HG03280 (cell line): ENCODE data around the gene TEX48.
A peak's percentile ranks its signal among the peaks of the same experiment; 100 is the strongest.

Source experiments
- ATAC-seq: cut with Tn5 transposase; IDR thresholded peaks from one replicate; pipeline ENCODE4 v1.9.1; 2021; ENCODE audit warnings: mild to moderate bottlenecking, moderate library complexity; ENCODE audit not compliant: unreplicated experiment

Gene TEX48

DNA sequence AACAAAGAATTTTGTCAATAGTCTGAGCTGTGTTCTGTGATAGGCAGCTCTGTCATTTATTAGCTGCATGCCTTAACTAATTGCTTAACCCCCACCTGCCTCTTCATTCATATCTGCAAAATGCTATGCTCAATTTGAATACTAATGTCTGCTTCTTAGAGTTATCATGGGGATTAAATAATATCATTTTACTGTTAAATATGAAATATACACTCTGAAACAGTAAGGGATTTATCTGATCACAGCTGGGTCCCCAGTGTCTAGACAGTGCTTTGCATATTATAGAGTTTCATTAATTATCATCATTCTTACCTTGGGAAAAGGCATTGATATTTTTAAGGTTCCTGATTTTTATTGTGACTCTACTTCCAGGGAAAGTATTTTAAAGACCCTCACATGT, 12.0 kb downstream of the TEX48 start:
- ATAC-seq: no peak

DNA sequence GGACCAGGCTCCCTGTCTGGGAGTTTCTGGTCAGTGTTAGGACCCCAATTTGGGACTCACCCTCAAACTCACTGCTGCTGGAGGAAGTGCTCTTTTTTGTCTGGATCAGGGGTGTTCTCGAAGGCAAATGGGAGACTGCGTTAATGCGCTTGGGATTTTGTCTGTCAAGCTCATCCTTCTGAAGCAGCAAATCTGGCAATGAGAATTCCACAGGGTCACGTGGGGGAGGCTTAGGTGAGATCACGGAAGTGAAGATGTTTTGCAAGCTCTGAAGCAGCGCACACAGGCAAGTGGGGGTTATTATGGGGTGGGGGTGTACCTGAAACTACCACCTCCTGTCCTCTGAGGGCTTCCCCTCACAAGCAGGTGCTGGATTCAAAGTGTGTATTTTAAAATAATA, 13.8 kb downstream of the TEX48 start:
- ATAC-seq: no peak

DNA sequence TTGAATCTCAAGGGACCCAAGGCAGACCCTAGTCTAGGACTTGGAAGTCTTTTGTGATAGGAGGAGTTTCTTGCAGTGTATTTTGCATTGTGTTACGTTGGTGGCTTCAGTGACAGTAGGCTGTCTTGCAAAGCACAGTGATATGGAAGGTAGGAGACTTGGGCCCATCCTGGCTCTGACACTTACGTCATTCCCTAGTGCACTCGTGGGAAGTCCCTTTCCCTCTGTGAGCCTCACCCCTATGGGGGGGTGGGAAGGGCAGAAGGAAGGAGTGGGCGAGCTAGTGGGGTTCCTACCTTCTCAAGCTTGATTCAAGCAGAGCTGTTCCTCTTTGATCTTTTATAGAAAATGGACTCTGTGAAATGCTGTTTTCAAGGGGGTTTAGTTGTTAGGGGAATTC, 15.1 kb downstream of the TEX48 start:
- ATAC-seq: no peak

DNA sequence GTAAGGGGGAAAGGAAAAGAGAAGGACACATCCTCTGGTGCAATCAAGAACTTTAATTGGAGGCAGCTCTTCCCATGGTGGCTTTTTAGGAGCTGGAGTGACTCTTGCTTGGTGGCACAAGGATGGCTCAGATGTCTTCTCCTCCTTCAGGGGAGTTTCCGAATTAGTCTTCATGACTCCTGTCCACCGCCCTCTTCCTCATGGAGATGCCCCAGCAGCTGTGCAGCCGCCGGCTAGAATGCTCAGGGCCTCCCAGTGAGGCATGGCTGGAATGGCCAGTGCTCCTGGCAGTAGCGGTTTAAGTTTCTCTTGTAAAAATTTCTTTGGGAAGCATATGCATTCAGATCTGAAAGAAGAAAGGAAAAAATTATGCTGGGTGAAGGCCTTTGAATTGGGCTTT, 15.6 kb downstream of the TEX48 start:
- ATAC-seq: no peak

DNA sequence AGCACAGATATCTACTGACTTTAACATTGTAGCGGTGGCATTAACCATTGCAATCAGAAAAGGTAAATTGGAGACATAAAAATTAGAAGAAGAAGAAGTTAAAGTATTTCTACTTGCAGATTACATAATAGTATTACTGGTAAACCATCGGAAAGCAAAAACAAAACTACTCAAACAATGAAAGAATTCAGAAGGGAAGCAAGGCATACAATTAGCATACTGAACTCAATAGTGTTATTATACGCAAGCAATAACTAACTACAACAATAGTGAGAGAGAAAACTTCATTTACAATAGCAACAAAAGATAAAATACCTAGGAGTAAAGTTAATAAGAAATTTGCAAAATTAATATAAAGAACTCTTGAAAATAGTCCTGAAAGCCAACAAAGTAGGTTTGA, 17.8 kb downstream of the TEX48 start:
- ATAC-seq: no peak

DNA sequence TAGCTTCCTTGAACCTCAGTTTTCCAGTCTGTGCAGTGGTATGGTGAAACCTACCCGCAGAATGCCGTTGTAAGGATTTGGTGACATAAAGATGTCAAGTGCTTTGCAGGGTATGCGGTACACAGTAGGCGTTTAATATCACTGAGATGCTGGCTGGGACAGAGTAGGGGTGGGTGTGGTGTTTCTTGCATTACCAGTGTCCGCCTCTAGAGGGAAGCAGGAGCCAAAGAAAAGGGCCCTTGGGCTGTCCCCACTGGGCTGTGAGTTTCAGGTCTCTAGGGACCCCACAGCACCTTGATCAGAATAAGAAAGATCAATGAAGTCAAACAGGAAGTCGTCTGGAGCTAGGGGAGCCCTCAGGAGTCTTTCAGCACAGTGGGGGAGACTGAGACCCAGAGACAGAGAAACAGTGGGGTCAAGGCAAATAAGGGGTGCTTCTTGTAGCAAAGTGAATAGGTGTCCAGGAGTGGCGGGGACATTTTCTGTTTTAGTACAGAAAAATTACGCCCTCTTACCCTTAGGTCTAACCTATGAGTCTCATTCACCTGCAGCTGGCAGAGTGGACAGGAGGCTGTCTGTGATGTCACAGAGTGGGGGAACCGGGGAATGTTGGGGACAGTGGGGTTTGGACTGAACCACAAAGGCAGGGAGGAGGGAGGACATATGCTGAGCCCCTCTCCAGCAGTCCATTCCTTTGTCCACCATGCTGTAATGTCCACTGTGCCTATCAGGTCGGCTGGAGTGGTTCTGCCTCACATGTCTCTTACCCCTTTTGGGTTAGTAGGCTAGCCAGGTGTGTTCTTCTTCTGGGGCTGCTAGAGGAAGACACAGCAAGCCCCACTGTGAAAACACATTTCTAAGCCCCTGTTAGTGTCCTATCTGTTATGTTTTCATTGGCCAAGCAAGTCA, 19.7 kb downstream of the TEX48 start:
- ATAC-seq: peak; percentile 80

DNA sequence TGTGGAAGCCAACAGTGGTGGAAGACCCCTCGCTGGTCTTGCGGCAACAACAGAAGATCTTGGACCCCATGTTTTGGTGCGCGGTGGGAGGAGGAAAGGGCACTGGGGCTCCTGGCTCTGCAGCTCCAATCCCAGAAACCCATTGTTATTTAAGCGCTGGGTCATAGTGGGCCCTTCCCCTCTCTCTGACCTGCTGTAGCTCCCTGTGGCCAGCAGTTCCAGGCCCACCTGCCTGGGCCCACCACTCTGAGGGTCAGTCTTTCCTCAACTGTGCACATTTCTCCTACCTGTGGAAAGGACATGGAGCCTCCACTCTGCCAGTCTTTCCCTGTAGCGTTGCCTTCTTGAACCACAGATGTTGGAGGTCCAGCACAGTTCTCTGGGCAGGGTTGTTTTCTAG, 24.3 kb downstream of the TEX48 start, which contains the start of gene TEX53:
Gene TEX53 (minus strand): TSS at position 101 of the 400 bp plus-strand sequence. CDS start 31 bp downstream, at position 70.
- no peak for ATAC-seq

DNA sequence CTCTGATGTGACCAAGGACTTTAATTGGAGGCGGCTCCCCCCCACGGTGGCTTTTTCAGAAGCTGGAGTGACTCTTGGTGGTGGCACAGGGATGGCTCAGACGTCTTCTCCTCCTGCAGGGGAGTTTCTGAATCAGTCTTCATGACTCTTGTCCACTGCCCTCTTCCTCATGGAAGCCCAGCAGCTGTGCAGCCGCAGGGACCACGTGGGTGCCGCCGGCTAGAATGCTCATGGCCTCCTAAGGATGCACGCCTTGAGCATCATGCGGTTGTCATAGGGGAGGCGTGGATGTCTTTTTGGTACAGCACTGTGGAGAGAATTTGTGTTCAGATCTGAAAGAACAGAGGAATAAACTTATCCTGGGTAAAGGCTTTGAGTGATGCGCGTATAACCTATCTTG, 25.7 kb downstream of the TEX48 start:
- no peak for ATAC-seq

DNA sequence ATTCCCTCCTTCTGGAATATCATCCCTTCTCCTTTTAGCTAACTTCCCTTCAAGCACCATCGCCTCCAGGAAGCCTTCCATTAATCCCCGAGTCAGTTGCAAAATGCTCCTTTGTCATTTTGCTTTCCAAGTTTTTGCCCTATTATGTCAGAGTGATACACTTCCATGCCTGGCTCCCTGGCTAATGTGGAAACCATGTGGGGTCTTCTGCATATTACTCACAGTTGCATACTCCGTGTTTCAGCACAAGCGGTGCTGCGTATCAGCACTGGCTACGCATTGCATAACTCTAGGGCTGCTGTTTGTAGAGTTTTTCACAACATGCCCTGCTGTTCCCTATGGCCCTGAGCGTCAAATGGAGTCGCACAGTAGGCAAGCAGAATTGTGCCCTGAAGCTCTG, 26.3 kb downstream of the TEX48 start:
- no peak for ATAC-seq

DNA sequence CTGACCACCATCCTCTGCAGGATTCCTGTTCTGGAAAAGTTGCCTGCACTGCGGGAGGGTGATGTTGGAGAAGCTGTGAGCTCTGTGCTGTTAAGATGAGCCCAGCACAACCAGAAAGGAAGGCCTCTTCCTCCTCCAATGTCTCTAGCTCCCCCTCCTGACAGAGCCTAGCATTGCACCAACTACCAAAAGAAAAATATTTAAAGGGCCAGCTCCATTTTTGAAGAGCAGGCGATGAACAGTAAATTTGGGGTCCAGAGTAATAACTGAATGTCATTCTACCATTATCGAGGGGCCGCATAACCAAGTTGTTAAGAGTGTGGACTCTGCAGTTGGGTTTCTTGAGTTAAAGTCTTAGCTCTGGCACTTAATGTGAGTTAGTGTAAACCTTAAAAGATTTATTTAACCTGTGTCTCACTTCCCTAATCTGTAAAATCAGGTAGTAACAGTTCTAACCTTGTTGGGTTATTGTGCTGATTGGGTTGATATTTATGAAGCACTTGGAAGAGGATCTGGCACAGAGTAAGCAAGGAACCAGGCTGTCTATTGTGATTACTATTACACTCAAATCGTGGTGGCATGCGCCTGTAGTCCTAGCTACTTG, 28.3 kb downstream of the TEX48 start:
- ATAC-seq: peak; percentile 81

DNA sequence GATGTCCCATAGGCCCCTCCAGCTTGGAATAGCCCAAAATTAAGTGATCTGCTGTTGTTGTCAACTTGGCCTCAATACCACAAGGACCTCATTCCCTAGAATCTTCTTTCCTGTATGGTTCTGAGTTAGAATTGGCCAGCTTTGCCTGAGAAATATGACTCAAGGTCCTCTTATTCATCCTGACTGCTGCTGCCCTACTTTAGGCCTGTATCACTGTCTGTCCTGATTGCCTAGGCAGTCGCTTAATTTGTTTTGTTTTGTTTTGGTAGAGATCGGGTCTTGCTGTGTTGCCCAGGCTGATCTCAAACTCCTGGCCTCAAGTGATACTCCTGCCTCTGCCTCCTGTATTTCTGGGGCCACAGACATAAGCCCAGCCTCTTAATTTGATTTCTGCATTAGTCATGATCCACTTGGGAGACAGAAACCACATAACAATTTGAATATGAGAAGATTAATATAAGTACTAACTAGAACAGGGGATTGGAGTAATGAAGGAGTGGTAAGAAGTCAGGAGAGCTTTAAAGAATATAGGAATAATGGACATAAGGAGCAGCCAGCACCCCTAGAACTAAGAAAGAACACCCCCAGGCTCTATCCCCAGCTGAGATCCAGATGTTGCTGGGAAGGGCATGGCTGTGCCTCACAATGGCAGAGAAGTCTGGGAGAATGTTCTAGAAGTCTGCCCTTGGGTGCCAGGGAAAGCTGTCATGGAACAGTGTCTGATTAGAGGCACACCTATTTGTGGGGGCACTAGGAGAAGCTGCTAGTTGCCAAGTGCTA, 29.0 kb downstream of the TEX48 start:
- no peak for ATAC-seq

DNA sequence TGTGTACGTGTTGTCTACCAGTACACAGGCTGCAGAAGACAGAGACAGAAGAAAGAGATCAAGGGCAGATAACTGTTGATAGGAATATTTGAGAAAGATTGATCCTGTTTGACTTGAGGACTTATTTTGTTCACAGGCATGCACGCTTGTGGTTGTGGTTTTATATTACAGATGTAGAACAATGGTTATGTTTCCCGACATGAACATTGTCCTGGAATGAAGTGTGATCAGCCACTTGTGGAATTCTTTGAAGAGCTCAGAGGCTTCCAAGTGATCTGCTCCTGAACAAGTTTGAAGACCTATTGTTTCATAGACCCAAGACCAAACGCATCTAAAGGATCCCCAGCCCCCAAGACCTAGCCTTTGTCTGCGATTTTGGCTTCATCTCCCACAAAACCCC, 38.1 kb downstream of the TEX48 start:
- no peak for ATAC-seq

DNA sequence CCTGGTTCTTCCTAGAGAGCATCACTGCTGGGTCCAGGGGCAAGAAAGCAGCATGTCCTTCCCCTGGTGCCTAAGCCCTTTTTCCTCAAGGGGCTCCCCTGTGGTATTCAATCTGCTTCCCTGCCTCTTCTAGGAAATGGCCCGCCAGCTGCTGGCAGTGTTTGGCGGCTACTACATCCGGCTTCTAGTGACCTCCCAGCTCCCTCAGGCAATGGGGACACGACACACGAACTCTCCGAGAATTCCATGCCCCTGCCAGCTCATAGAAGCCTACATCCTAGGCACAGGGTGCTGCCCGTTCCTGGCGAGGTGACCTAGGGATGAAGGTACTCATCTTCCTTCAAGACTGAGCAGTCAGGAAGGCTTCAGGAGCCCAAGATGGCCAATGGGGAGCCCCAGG, 39.0 kb downstream of the TEX48 start:
- ATAC-seq: no peak

DNA sequence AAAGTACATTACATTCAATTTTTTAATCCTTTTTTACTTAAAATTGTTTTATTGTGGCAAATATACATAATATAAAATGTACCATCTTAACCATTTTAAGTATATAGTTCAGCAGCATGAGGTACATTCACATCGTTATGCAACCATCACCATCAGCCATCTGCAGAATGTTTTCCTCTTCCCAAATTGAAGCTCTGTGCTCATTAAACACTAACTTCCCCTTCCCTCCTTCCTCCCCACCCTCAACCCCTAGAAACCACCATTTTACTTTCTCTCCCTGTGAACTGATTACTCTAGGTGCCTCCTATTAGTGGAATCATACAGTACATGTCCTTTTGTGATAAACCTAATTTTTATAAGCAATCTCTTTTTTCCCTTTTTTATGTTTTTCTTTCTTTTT, 40.0 kb downstream of the TEX48 start:
- no peak for ATAC-seq

DNA sequence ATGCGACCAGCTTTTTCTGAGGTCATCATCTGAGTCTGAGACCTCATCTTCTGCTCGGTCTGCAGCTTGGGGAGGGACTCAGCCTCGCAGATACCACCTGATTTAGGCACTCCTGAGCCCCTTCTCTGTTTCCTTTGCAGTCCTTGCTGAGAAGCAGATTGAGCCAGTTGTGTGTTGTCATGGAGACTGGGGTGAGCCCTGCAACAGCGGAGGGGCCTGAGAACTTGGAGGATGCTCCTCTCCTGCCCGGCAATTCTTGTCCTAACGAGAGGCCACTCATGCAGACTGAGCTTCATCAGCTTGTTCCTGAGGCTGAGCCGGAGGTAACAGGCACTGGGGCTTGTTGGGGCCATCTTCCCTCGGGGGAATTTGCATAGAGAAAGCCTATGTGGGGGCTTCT, 43.6 kb downstream of the TEX48 start:
- no peak for ATAC-seq

DNA sequence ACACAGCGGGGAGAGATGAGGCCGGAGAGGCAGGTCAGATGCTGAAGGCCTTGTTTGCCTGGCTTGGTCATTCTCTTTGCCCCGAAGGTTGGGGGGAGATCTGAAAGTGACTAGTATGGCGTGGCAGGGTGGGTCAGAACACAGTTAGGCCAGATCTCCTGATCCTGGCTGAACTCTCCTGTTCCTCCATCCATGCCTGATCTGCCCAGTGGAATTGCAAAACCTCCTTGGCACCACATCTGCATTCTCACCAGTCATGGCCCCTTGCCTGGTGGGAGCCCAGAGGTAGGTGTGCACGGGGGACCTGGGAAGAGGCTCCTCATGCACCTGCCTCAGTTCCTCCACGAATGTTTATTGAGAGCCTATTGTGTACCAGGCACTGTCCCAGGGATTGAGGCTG, 47.6 kb downstream of the TEX48 start:
- no peak for ATAC-seq

DNA sequence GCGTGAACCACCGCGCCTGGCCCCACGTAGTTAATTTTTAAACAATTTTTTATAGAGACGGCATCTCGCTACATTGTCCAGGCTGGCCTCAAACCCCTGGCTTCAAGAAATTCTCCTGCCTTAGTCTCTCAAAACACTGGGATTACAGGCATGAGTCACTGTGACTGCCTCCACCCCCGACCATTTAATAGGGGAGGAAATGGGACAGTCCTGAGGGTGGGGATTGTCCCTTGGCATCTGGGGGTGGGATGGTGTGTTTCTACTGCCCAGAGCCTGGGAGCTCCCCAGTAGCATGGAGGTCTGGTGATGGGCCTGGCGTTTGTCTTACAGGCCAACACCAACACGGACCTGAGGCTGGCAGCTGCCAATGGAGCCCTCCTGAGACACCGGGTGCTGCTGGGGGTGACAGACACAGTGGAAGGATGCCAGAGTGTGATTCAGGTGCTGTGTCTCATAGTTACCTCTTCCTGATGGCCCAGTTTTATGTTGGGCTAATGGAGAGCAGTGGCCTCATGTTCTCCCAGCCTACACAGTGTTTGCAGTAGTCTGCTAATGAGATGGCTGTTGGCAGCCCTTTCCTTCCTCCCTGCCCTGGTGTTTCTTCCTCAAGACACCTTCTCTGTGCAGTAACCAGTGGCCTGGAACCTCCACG, 48.4 kb downstream of the TEX48 start:
- ATAC-seq: no peak

DNA sequence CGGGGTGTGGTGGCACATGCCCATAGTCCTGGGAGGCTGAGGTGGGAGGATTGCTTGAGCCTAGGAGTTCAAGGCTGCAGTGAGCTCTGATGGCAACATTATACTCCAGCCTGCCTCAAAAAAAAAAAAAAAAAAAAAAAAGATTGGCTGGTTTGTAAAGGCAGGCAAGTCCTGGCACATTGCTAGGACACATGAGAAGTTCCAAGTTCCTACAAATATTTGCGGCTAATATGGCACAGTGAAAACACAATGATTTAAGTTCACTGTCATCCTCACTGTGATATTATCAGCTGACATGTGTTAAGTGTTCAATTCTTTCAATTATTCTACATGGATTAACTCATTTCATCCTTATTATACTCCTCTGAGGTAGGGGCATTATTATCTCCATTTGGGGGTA, 50.8 kb downstream of the TEX48 start:
- ATAC-seq: no peak

DNA sequence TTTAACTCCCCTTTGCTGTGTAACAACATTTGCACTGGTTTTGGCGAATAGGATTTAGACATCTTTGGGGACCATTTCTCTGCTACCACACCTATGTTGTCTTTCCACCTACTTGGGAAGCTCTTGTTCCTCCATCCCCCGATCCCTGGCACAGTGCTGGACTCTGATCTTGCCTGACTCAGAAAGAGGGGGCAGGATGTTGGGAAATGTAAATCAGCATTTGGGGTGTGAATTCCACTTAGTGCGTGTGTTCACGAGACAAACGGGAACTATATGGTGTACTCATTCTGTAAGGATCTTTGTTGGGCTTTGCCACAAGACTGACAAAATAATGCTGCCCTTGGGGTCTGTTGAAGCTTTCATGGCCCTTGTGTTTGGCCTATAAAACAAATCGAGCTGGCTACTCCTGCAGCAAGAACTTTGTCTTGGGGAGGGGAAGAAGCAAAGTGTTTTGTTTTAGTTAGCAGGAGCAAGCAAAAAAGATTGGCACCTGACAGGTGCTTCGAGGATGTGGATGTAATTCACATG, 52.4 kb downstream of the TEX48 start:
- ATAC-seq: no peak

DNA sequence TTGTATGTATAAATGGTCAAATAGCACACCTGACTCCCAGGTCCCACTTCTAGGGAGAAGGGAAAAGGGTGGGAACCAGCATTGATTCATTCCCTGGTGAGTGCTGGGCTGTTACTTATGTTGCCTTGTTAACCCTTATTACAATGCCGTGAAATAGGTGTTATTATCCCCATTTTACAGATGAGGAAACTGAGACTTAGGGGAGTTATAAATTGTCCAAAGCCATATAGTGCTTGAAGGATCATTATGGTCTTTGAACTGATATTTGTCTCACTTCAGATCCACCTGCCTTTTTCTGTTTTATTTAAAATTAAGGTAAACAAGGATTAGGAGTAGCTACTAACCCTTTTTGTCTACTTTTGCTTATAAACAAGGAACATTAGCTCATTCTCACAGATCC, 54.4 kb downstream of the TEX48 start:
- ATAC-seq: no peak
